A549 (cell line): ENCODE measurements around the gene MYO1D. TPM values are rescaled to one million over a fixed set of nuclear protein-coding genes. Genes with fewer than 3 reads are reported as not detected.
A peak's percentile ranks its signal among the peaks of the same experiment; 100 is the strongest.

Experiments used
- ATAC-seq, 2 experiments: fragments of 200-7000 bp in 1 of 2; fragments of >200 bp in 1 of 2; cut with Nextera tagmentation in 1 of 2; cut with Tn5 transposase in 1 of 2; 3 replicates each; pipeline versions ENCODE4 v1.8.0 to v1.9.1; 2018 to 2020; ENCODE audit warnings: mild to moderate bottlenecking in 1 of 2, moderate library complexity in 1 of 2
- CTCF ChIA-PET: fragments of 300-600 bp; sonication (Branson Sonifier 250); formaldehyde crosslinking; extraction: SDS; loops from one replicate; lab custom pipeline; 2021; ENCODE audit warnings: antibody characterized with exemption, inconsistent platforms; lab: Yijun Ruan, JAX
- POLR2A ChIA-PET: fragments of 350-600 bp; formaldehyde crosslinking; extraction: SDS; loops from one replicate; lab custom pipeline; 2021; ENCODE audit warnings: antibody characterized with exemption, inconsistent platforms; lab: Yijun Ruan, JAX
- DNase-seq, 2 experiments: peaks; one replicate each; pipeline versions ENCODE4 v3.0.0 to v3.0.0-alpha.2; 2011 to 2016; ENCODE audit warnings: low read depth in 1 of 2, low spot score in 1 of 2
- FAIRE-seq: peaks from 2 replicates; lab custom pipeline; 2011; peaks lifted over from hg19 to GRCh38; lab: Jason Lieb, UNC
- H3K27ac ChIP-seq, 2 experiments: fragments of >200 bp; sonication (Bioruptor Twin); formaldehyde crosslinking; 3 replicates each; pipeline ENCODE4 v1.5.1; 2016 to 2017
- H3K4me1 ChIP-seq: fragments of >200 bp; sonication (Bioruptor Twin); formaldehyde crosslinking; 3 replicates; pipeline ENCODE4 v1.6.1; 2016
- H3K4me2 ChIP-seq: fragments of >200 bp; sonication (Bioruptor Twin); formaldehyde crosslinking; 3 replicates; pipeline ENCODE4 v1.6.1; 2016
- H3K4me3 ChIP-seq: fragments of >200 bp; sonication (Bioruptor Twin); formaldehyde crosslinking; 3 replicates; pipeline ENCODE4 v1.5.1; 2016
- H3K9me3 ChIP-seq: fragments of >200 bp; sonication (Bioruptor Twin); formaldehyde crosslinking; 3 replicates; pipeline ENCODE4 v1.6.1; 2016
- CBX8 ChIP-seq: fragments of 200-600 bp; sonication (generic); IDR thresholded peaks from 2 replicates; pipeline ENCODE4 v1.6.1; 2016
- CHD2 ChIP-seq: fragments of 150-350 bp; IDR thresholded peaks from 2 replicates; pipeline ENCODE4 v1.6.1; 2014; ENCODE audit warnings: low read length; ENCODE audit not compliant: partially characterized antibody
- CHD4 ChIP-seq: fragments of 200-600 bp; sonication (generic); IDR thresholded peaks from 2 replicates; pipeline ENCODE4 v1.6.1; 2016; ENCODE audit warnings: antibody characterized with exemption, mild to moderate bottlenecking, borderline replicate concordance
- EHMT2 ChIP-seq: fragments of 200-600 bp; sonication (generic); IDR thresholded peaks from 2 replicates; pipeline ENCODE4 v1.6.1; 2016; ENCODE audit warnings: antibody characterized with exemption, low read depth, mild to moderate bottlenecking, moderate library complexity
- EP300 ChIP-seq, 2 experiments: fragments of >200 bp; sonication (Bioruptor Twin); formaldehyde crosslinking; IDR thresholded peaks; 2 replicates in 1 of 2; 3 replicates in 1 of 2; pipeline ENCODE4 v1.6.1; 2016 to 2017
- FOSB ChIP-seq: fragments of 250-450 bp; sonication (Bioruptor Pico); IDR thresholded peaks from 2 replicates; pipeline ENCODE4 v1.5.0; 2020; ENCODE audit warnings: mild to moderate bottlenecking, moderate library complexity
- FOXS1 ChIP-seq: fragments of 250-450 bp; sonication (Bioruptor Pico); IDR thresholded peaks from 2 replicates; pipeline ENCODE4 v1.5.0; 2020; ENCODE audit warnings: mild to moderate bottlenecking, moderate library complexity
- GATA3 ChIP-seq: IDR thresholded peaks from 2 replicates; pipeline ENCODE4 v1.6.1; 2012; ENCODE audit warnings: borderline replicate concordance
- HES2 ChIP-seq: fragments of >200 bp; sonication (Bioruptor Twin); formaldehyde crosslinking; IDR thresholded peaks from 2 replicates; pipeline ENCODE4 v1.6.1; 2016
- HOXB13 ChIP-seq: fragments of 250-450 bp; sonication (Bioruptor Pico); IDR thresholded peaks from 2 replicates; pipeline ENCODE4 v1.5.0; 2020; ENCODE audit warnings: low read depth, mild to moderate bottlenecking, moderate library complexity
- JUN ChIP-seq, 2 experiments: fragments of >200 bp; sonication (Bioruptor Twin); formaldehyde crosslinking; IDR thresholded peaks; 2 replicates in 1 of 2; 3 replicates in 1 of 2; pipeline ENCODE4 v1.6.1; 2016 to 2017
- KDM5A ChIP-seq: fragments of 200-600 bp; sonication (generic); IDR thresholded peaks from 2 replicates; pipeline ENCODE4 v1.6.1; 2016; ENCODE audit warnings: antibody characterized with exemption, mild to moderate bottlenecking
- MYC ChIP-seq: IDR thresholded peaks from 2 replicates; pipeline ENCODE4 v1.6.1; 2012; ENCODE audit warnings: mild to moderate bottlenecking, inconsistent platforms, low read length, improper control_type of control experiment, borderline replicate concordance
- NFE2L2 ChIP-seq: fragments of 150-350 bp; conservative IDR thresholded peaks from 2 replicates; pipeline ENCODE4 v1.6.1; 2014; ENCODE audit warnings: low read length
- NR3C1 ChIP-seq: fragments of >200 bp; sonication (Bioruptor Twin); formaldehyde crosslinking; IDR thresholded peaks from 3 replicates; pipeline ENCODE4 v1.6.1; 2017
- PBX3 ChIP-seq: IDR thresholded peaks from 2 replicates; pipeline ENCODE4 v1.6.1; 2012
- PHF8 ChIP-seq: fragments of 200-600 bp; sonication (generic); IDR thresholded peaks from 2 replicates; pipeline ENCODE4 v1.6.1; 2016; ENCODE audit warnings: low read depth, mild to moderate bottlenecking, antibody characterized with exemption, moderate library complexity, borderline replicate concordance
- POLR2AphosphoS2 ChIP-seq: conservative IDR thresholded peaks from 2 replicates; pipeline ENCODE4 v1.6.1; 2012; ENCODE audit warnings: low read length, improper control_type of control experiment, inconsistent platforms
- RARB ChIP-seq: fragments of 250-450 bp; sonication (Bioruptor Pico); IDR thresholded peaks from 2 replicates; pipeline ENCODE4 v1.8.0; 2021; ENCODE audit warnings: mild to moderate bottlenecking, moderate library complexity
- RCOR1 ChIP-seq: fragments of 150-350 bp; IDR thresholded peaks from 2 replicates; pipeline ENCODE4 v1.6.1; 2014; ENCODE audit warnings: antibody characterized with exemption, low read length, low read depth
- RFX5 ChIP-seq: fragments of 450-650 bp; IDR thresholded peaks from 2 replicates; pipeline ENCODE4 v1.7.1; 2014; ENCODE audit warnings: antibody characterized with exemption, mild to moderate bottlenecking, moderate library complexity
- SMC3 ChIP-seq: fragments of >200 bp; sonication (Bioruptor Twin); formaldehyde crosslinking; IDR thresholded peaks from 3 replicates; pipeline ENCODE4 v1.6.1; 2018; ENCODE audit warnings: inconsistent platforms
- SREBF2 ChIP-seq: fragments of 450-650 bp; IDR thresholded peaks from 2 replicates; pipeline ENCODE4 v1.6.1; 2014; ENCODE audit warnings: mild to moderate bottlenecking, moderate library complexity
- ZFP36 ChIP-seq: fragments of 450-650 bp; IDR thresholded peaks from 2 replicates; pipeline ENCODE4 v1.6.1; 2014; ENCODE audit warnings: borderline replicate concordance; ENCODE audit not compliant: partially characterized antibody
- ZNF302 ChIP-seq: fragments of 250-450 bp; sonication (Bioruptor Pico); IDR thresholded peaks from 2 replicates; pipeline ENCODE4 v1.9.0; 2021; ENCODE audit warnings: inconsistent platforms, mild to moderate bottlenecking, moderate library complexity
- WGBS: methylation state at CpG from one replicate; pipeline ENCODE4 v1.1.6; 2017; ENCODE audit errors: missing lambda C conversion rate; 5-methylcytosine and 5-hydroxymethylcytosine counted together
- polyA plus RNA-seq, 4 experiments: library from polyadenylated mRNA; depleted of rRNA in 3 of 4; stranded (reverse); fragments of >200 nt; fragmentation: RNase III in 1 of 4; extraction: RNeasy Plus Mini Kit Qiagen cat#74134 plus additional on column Dnase treatment in 1 of 4; gene quantifications; 2 replicates in 3 of 4; 3 replicates in 1 of 4; pipeline ENCODE4 v1.2.3, GENCODE V29; 2011 to 2017
- TF ChIP-seq, protein P1 (sequence below): IDR thresholded peaks from 2 replicates; pipeline ENCODE4 v1.6.1; 2012

The MYO1D gene
- polyA plus RNA-seq, 2 of the 4 experiments (the other 2 are of a cell fraction) = 2.8 to 4.2 TPM

DNA sequence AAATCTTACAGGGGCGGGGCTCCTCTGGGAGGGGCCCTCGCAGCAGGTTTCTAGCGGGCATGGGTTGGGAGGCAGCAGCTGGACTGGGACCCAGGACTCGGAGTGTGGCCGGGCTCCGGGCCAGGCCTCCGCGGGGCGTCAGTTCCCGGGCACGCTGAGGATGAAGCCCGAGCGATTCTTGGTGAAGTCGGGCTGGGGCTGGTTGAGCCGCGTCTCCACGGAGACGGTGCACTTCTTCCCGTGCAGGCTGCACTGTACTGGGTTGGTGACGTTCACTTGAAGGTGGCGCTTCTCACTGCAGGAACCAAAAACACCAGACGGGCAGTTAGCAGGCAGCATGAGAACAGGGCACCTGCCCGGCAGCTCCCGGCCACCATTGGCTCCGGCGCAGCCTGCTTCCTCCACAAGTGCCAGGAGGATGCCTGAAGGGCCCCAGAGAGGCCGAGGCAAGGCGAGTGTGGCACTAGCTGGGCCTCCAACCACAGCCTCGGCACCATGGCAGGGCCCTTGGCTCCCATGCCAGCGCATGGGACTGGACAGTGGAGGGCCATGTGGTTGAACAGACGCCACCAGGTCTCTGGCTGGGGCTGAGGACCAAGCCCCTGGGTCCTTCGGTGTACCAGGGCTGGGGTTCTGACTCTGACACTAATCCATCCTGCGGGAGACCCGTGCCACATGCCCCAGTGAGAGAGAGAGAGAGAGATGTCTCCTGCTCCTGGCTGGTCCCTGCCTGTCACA lies 382.1 kb downstream of the MYO1D start:
- ChIA-PET POLR2A (no interaction called here), CTCF (interaction anchor here (1.4 to 2.0 kb wide), 2 partner anchors 11 to 32 kb away, joined by 6 to 11 read pairs; no protein-coding TSS in a partner anchor)
- no peak for TF ChIP-seq SREBF2
- no peak for TF ChIP-seq NR3C1
- TF ChIP-seq PHF8 = no peak
- TF ChIP-seq EP300 (IDR thresholded peaks at IDR 0.05) = no peak
- no peak for TF ChIP-seq SMC3
- H3K4me1 ChIP-seq = peaks cover 12% of the 10 kb centered on the region; the same call in 2 of the 3 replicates
- peak in 1 of 2 experiments; percentile 9; a peak in 3 of 6 replicates for ATAC-seq
- no peaks in the 10 kb centered on the region for H3K9me3 ChIP-seq
- H3K27ac ChIP-seq = no peak overlapping the region
- no peak for FAIRE-seq
- no peak overlapping the region for H3K4me2 ChIP-seq
- DNase-seq = no peak
- WGBS = 81% methylated on average over 32 of the region's 34 CpGs
- H3K4me3 ChIP-seq = no peak overlapping the region

GRCh38 chr17:32493976-32494513 lies 382.9 kb downstream of the MYO1D start:
- no peaks in the 10 kb centered on the region for H3K9me3 ChIP-seq
- DNase-seq = no peak
- ATAC-seq = no peak
- no peak overlapping the region for H3K27ac ChIP-seq
- TF ChIP-seq ZNF302 (CRISPR knock-in tag) = no peak
- TF ChIP-seq RCOR1 = no peak
- no peak for TF ChIP-seq POLR2AphosphoS2
- no peak for TF ChIP-seq FOXS1 (CRISPR knock-in tag)
- no peak for TF ChIP-seq KDM5A
- no peak for TF ChIP-seq CHD4
- no peak for TF ChIP-seq FOSB (CRISPR knock-in tag)
- TF ChIP-seq PBX3 = no peak
- no peak for TF ChIP-seq HES2
- no peak for TF ChIP-seq HOXB13
- TF ChIP-seq RARB (CRISPR knock-in tag) = no peak
- TF ChIP-seq EHMT2 = no peak
- POLR2A ChIA-PET = no interaction called here
- no peak for FAIRE-seq
- no peak overlapping the region for H3K4me3 ChIP-seq
- H3K4me2 ChIP-seq = no peak overlapping the region
- CTCF ChIA-PET = no interaction called here
- 85% methylated on average over 9 of the region's 11 CpGs for WGBS
- peaks cover 12% of the 10 kb centered on the region; the same call in 2 of the 3 replicates for H3K4me1 ChIP-seq

DNA sequence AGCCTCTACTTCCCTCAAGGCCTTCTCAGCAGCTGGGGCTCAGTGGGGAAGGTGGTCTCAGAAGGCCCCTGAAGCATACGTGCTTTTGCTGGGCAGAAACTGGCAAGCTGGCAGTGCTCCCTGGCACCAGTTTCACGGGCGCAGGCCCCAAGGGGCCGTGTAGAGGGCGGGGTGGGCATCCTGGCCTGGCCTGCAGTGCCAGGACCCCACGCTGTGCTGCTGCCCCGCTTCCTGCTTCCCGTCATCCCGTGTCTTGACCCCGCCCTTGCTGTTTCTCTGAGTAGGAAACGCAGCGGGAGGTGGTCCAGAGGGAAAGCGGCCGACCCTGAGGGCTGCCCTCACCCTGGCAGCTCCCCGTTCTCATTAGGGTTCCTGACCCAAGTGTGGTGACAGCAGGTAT lies 383.4 kb downstream of the MYO1D start:
- no peak overlapping the region for H3K27ac ChIP-seq
- ATAC-seq (no peak), DNase-seq (no peak), FAIRE-seq (no peak)
- no peak for TF ChIP-seq JUN (IDR thresholded peaks at IDR 0.05)
- TF ChIP-seq SREBF2 = no peak
- TF ChIP-seq SMC3 = no peak
- no peak for TF ChIP-seq EP300 (IDR thresholded peaks at IDR 0.05)
- no peak for TF ChIP-seq ZFP36
- no peak for TF ChIP-seq FOSB (CRISPR knock-in tag)
- TF ChIP-seq CHD2 = no peak
- no peak for TF ChIP-seq NFE2L2
- TF ChIP-seq CBX8 = no peak
- TF ChIP-seq GATA3 = no peak
- TF ChIP-seq MYC = no peak
- TF ChIP-seq, protein P1, sequence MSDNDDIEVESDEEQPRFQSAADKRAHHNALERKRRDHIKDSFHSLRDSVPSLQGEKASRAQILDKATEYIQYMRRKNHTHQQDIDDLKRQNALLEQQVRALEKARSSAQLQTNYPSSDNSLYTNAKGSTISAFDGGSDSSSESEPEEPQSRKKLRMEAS = no peak
- TF ChIP-seq RFX5 = no peak
- no peak overlapping the region for H3K4me3 ChIP-seq
- POLR2A ChIA-PET = no interaction called here
- H3K4me1 ChIP-seq = peaks cover 12% of the 10 kb centered on the region; the same call in 2 of the 3 replicates
- 89% methylated on average over 15 of the region's 15 CpGs for whole genome bisulfite sequencing
- H3K4me2 ChIP-seq = no peak overlapping the region
- CTCF ChIA-PET = interaction anchor here (0.9 kb wide), 1 partner anchor 31 kb away, joined by 4 read pairs; no protein-coding TSS in a partner anchor
- no peaks in the 10 kb centered on the region for H3K9me3 ChIP-seq
